Spleen (tissue), 11 donors: ENCODE data around the gene B3GAT1. TPM values are rescaled to one million over a fixed set of nuclear protein-coding genes. Genes with fewer than 3 reads are reported as not detected.

Source experiments
- DNase-seq: peaks from one replicate; pipeline ENCODE4 v3.0.0-alpha.2; 2020
- H3K27ac ChIP-seq, 8 donors: fragments of 200-600 bp; sonication (generic) in 7 of 8; 1 replicate in 4 of 8; 2 replicates in 4 of 8; pipeline versions ENCODE4 v1.5.0 to v1.8.0; 2016 to 2021; ENCODE audit warnings: inconsistent platforms in 4 of 8, mild to moderate bottlenecking in 4 of 8, moderate library complexity in 1 of 8
- H3K27me3 ChIP-seq, 7 donors: fragments of 200-600 bp; sonication (generic) in 6 of 7; replicated peaks in 1 of 7; 1 replicate in 4 of 7; 2 replicates in 3 of 7; pipeline versions ENCODE4 v1.5.0 to v1.8.0; 2016 to 2021; ENCODE audit warnings: inconsistent platforms in 3 of 7, mild to moderate bottlenecking in 1 of 7
- H3K36me3 ChIP-seq, 6 donors: fragments of 200-600 bp; sonication (generic) in 5 of 6; 1 replicate in 4 of 6; 2 replicates in 2 of 6; pipeline versions ENCODE4 v1.5.0 to v1.8.0; 2016 to 2021; ENCODE audit warnings: inconsistent platforms in 2 of 6
- H3K4me1 ChIP-seq, 6 donors: fragments of 200-600 bp; sonication (generic) in 5 of 6; 1 replicate in 3 of 6; 2 replicates in 3 of 6; pipeline versions ENCODE4 v1.5.0 to v1.8.0; 2016 to 2021; ENCODE audit warnings: inconsistent platforms in 3 of 6
- H3K4me3 ChIP-seq, 8 donors: fragments of 200-600 bp; sonication (generic) in 7 of 8; 1 replicate in 4 of 8; 2 replicates in 4 of 8; pipeline versions ENCODE4 v1.5.0 to v1.8.0; 2016 to 2021; ENCODE audit warnings: inconsistent platforms in 4 of 8, mild to moderate bottlenecking in 4 of 8, moderate library complexity in 2 of 8
- H3K9me3 ChIP-seq, 8 donors: fragments of 200-600 bp; sonication (generic) in 7 of 8; 1 replicate in 4 of 8; 2 replicates in 4 of 8; pipeline versions ENCODE4 v1.5.0 to v1.8.0; 2016 to 2021; ENCODE audit warnings: inconsistent platforms in 4 of 8
- POLR2A ChIP-seq, 3 donors: fragments of 450-650 bp; IDR thresholded peaks; one replicate each; pipeline ENCODE4 v1.5.1; 2017; ENCODE audit warnings: antibody characterized with exemption in 3 of 3, mild to moderate bottlenecking in 1 of 3
- POLR2AphosphoS5 ChIP-seq, 3 donors: sonication (generic); formaldehyde crosslinking; IDR thresholded peaks; one replicate each; pipeline ENCODE4 v1.5.1; 2017; ENCODE audit warnings: antibody characterized with exemption in 3 of 3
- WGBS, 5 donors: extraction: QIAGEN DNeasy Blood & Tissue Kit in 3 of 5; methylation state at CpG; one replicate each; pipeline versions ENCODE4 v1.1.5 to v1.1.7; 2013 to 2018; 5-methylcytosine and 5-hydroxymethylcytosine counted together
- intact Hi-C: fragments of 100-400 bp; cut with DNase I; formaldehyde crosslinking; loops from one replicate; pipeline ENCODE4 v1.15.0; 2023; ENCODE audit warnings: low total_unique reads
- polyA plus RNA-seq, 3 donors: library from polyadenylated mRNA; stranded (reverse); fragments of 200-250 nt; gene quantifications; one replicate each; pipeline ENCODE4 v1.2.1, GENCODE V29; 2013
- total RNA-seq, 7 donors: library from RNA; depleted of rRNA in 3 of 7; stranded (reverse); fragments of >200 nt in 3 of 7; fragmentation: NEBNext Ultra II Directional in 4 of 7; extraction: Animal tissue kit (Norgen Biotek cat#: 25700) in 4 of 7; gene quantifications; one replicate each; pipeline versions ENCODE4 v1.1.0 to v1.2.1, GENCODE V29; 2016 to 2021
- TF ChIP-seq, protein P1 (sequence below), 11 experiments: fragments of 200-600 bp in 7 of 11; fragments of 450-650 bp in 4 of 11; sonication (generic) in 4 of 11; IDR thresholded peaks in 8 of 11; conservative IDR thresholded peaks in 3 of 11; 1 replicate in 7 of 11; 2 replicates in 4 of 11; pipeline versions ENCODE4 v1.4.0 to v1.8.0; 2016 to 2021; ENCODE audit warnings: antibody characterized with exemption in 11 of 11, inconsistent platforms in 4 of 11, mild to moderate bottlenecking in 1 of 11
- donor health status: healthy with polysubstance abuse.
- donor health status: DM: no; HTN: no; CAD: no; lungs with moderate emphysema.
- donor health status: DM: no; HTN: no; CAD: no.
- donor health status: Bipolar disorder and iron deficiency.
- donor health status: healthy.
- donor health status: DM: no; HTN: no; CAD: no.
- donor health status: DM: yes; HTN: yes; CAD: no.

B3GAT1 gene
- total and polyA plus RNA-seq, 10 donors: 0.43 to 4.0 (median 1.6) TPM

DNA sequence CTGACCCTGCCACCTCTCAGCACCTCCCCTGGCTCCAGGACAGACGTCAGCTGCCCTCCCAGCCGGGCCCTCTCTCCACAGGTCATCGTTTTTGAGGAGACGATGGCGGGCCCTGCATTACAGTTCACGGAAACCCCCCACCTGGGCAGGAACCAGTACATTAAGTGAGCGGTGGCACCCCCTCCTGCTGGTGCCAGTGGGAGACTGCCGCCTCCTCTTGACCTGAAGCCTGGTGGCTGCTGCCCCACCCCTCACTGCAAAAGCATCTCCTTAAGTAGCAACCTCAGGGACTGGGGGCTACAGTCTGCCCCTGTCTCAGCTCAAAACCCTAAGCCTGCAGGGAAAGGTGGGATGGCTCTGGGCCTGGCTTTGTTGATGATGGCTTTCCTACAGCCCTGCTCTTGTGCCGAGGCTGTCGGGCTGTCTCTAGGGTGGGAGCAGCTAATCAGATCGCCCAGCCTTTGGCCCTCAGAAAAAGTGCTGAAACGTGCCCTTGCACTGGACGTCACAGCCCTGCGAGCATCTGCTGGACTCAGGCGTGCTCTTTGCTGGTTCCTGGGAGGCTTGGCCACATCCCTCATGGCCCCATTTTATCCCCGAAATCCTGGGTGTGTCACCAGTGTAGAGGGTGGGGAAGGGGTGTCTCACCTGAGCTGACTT is 37.0 kb downstream of the B3GAT1 start:
- TF ChIP-seq POLR2A (IDR thresholded peaks at IDR 0.05) (no peak), POLR2AphosphoS5 (IDR thresholded peaks at IDR 0.05) (no peak)
- TF ChIP-seq, protein P1, sequence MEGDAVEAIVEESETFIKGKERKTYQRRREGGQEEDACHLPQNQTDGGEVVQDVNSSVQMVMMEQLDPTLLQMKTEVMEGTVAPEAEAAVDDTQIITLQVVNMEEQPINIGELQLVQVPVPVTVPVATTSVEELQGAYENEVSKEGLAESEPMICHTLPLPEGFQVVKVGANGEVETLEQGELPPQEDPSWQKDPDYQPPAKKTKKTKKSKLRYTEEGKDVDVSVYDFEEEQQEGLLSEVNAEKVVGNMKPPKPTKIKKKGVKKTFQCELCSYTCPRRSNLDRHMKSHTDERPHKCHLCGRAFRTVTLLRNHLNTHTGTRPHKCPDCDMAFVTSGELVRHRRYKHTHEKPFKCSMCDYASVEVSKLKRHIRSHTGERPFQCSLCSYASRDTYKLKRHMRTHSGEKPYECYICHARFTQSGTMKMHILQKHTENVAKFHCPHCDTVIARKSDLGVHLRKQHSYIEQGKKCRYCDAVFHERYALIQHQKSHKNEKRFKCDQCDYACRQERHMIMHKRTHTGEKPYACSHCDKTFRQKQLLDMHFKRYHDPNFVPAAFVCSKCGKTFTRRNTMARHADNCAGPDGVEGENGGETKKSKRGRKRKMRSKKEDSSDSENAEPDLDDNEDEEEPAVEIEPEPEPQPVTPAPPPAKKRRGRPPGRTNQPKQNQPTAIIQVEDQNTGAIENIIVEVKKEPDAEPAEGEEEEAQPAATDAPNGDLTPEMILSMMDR (IDR thresholded peaks at IDR 0.05 in 8 of 11, conservative IDR thresholded peaks at IDR 0.05 in 3 of 11): no peak
- WGBS, 5 donors: 79 to 90% (median 84%) methylated on average over 15 to 16 of the region's 16 CpGs
- peak; percentile 67 for DNase-seq
- H3K4me1 ChIP-seq: no peaks in the 10 kb centered on the region
- no peak overlapping the region for H3K4me3 ChIP-seq
- intact Hi-C loops: no loop called here
- H3K27ac ChIP-seq: no peak overlapping the region
- H3K36me3 ChIP-seq: no peaks in the 10 kb centered on the region
- H3K27me3 ChIP-seq: peaks cover 0 to 12% (median 0%) of the 10 kb centered on the region in 7 donors
- no peaks in the 10 kb centered on the region for H3K9me3 ChIP-seq

GRCh38 chr11:134374171-134374570 is 37.9 kb downstream of the B3GAT1 start:
- H3K36me3 ChIP-seq: no peaks in the 10 kb centered on the region
- 71 to 80% (median 77%) methylated on average over 9 of the region's 9 CpGs for WGBS, 5 donors

GRCh38 chr11:134373591-134374052 is 38.4 kb downstream of the B3GAT1 start:
- intact Hi-C loops: no loop called here
- no peak overlapping the region for H3K4me3 ChIP-seq
- peaks cover 0 to 7% (median 0%) of the 10 kb centered on the region in 7 donors for H3K27me3 ChIP-seq
- no peaks in the 10 kb centered on the region for H3K36me3 ChIP-seq
- no peak overlapping the region for H3K27ac ChIP-seq
- TF ChIP-seq, protein P1 (IDR thresholded peaks at IDR 0.05 in 8 of 11, conservative IDR thresholded peaks at IDR 0.05 in 3 of 11): no peak
- TF ChIP-seq POLR2A (IDR thresholded peaks at IDR 0.05): no peak
- TF ChIP-seq POLR2AphosphoS5 (IDR thresholded peaks at IDR 0.05): no peak
- no peaks in the 10 kb centered on the region for H3K4me1 ChIP-seq
- H3K9me3 ChIP-seq: no peaks in the 10 kb centered on the region
- 82 to 90% (median 89%) methylated on average over 8 to 14 of the region's 14 CpGs for WGBS, 5 donors
- peak; percentile 66 for DNase-seq

More at GRCh38 chr11:134374171-134374570, 37.9 kb downstream of the B3GAT1 start:
- Histone ChIP-seq H3K4me1 (no peaks in the 10 kb centered on the region), H3K4me3 (no peak overlapping the region), H3K9me3 (no peaks in the 10 kb centered on the region), H3K27me3 (peaks cover 0 to 7% (median 0%) of the 10 kb centered on the region in 7 donors), H3K27ac (no peak overlapping the region)
- intact Hi-C loops: no loop called here
- TF ChIP-seq POLR2A (IDR thresholded peaks at IDR 0.05) (no peak), POLR2AphosphoS5 (IDR thresholded peaks at IDR 0.05) (no peak)
- TF ChIP-seq, protein P1 (IDR thresholded peaks at IDR 0.05 in 8 of 11, conservative IDR thresholded peaks at IDR 0.05 in 3 of 11): no peak
- peak; percentile 56 for DNase-seq

- Histone ChIP-seq H3K36me3 (no peaks in the 10 kb centered on the region), H3K9me3 (no peaks in the 10 kb centered on the region), H3K27ac (no peak overlapping the region), H3K4me3 (no peak overlapping the region), H3K27me3 (peaks cover 0 to 7% (median 0%) of the 10 kb centered on the region in 7 donors), H3K4me1 (no peaks in the 10 kb centered on the region)
- TF ChIP-seq, protein P1 (IDR thresholded peaks at IDR 0.05 in 8 of 11, conservative IDR thresholded peaks at IDR 0.05 in 3 of 11): no peak
- TF ChIP-seq POLR2A (IDR thresholded peaks at IDR 0.05) (no peak), POLR2AphosphoS5 (IDR thresholded peaks at IDR 0.05) (no peak)
- 85 to 92% (median 87%) methylated on average over 8 of the region's 8 CpGs for WGBS, 5 donors
- intact Hi-C loops: no loop called here
- peak; percentile 69 for DNase-seq
Observed at GRCh38 chr11:134372961-134373360, 39.1 kb downstream of the B3GAT1 start.
